Right renal pelvis (tissue), 4 donors: ENCODE data around the gene PARP3. TPM values are rescaled to one million over a fixed set of nuclear protein-coding genes. Genes with fewer than 3 reads are reported as not detected.

Experiments used
- DNase-seq, 4 donors: peaks; one replicate each; pipeline ENCODE4 v3.0.0-alpha.2; 2013; ENCODE audit warnings: low read depth in 4 of 4, low spot score in 3 of 4, missing footprints in 1 of 4
- polyA plus RNA-seq, 4 donors: library from polyadenylated mRNA; unstranded; fragments of 120-200 nt; gene quantifications; one replicate each; pipeline ENCODE4 v1.2.1, GENCODE V29; 2013; ENCODE audit not compliant: insufficient read length in 4 of 4

The PARP3 gene
- polyA plus RNA-seq, 4 donors = 16.0 to 19.6 (median 17.2) TPM

DNA sequence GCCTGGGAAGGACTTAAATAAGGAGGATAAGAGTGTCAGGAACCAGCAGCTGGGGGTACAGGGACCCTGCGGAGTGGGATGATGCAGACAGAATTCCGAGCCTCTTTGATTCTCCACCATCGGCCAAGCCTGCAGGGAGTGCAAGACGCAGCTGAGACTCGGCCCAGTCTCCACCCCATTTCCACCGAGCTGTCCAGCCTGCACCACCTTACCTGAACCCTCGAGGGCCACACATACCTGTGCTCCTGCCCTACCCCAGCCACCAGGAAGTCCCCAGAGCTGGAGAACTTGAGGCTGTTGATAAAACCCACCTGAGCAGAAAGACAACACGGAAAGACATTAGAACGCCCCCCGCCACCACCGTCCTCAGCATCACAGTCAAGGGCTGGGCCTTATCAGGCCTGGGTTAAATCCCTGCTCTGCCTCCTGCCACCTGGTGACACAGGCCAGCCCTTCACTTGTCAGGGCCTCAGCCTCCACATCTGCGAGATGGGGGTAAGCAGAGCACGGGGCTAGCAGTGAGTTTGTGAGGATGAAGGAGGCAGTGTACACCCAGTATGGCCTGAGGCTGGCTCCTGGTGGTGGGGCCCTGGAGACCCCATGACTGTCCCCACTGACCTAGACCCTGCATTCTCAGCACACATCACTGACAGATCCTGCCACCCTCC lies 8.6 kb upstream of the PARP3 start:
- no peak for DNase-seq

DNA sequence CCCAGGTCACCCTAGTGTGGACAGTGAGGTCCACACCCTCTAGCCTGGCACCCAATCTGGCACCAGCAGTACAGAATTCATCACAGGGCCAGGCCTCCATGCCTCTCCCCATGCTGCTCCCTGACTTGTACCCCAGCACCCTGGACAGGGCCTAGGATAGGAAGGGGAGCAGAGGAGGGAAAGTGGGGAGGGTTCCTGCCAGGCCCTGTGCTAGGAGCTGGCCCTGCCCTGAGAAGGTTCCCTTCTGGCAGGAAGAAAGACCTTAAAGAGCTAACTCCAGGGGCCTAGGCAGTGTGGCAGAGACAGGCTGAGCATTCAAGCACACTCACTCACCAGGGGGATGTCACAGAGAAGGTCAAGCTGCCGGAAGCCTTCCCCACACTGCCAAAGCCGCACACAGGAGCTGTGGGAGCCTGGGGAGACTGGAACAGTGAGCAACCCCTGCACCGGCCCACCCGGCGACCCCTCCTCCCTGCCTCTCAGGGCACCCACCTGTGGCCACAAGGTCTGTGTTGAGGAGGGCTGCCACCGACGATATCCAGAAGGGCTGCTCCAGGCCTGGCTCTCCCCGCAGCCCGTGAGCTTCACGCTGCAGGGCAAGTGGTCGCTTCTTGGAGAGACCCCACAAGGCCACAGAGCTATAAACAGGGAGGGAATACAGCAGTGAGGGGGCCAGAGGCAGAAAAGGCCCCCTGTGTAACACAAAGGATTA lies 7.9 kb upstream of the PARP3 start:
- DNase-seq = no peak

DNA sequence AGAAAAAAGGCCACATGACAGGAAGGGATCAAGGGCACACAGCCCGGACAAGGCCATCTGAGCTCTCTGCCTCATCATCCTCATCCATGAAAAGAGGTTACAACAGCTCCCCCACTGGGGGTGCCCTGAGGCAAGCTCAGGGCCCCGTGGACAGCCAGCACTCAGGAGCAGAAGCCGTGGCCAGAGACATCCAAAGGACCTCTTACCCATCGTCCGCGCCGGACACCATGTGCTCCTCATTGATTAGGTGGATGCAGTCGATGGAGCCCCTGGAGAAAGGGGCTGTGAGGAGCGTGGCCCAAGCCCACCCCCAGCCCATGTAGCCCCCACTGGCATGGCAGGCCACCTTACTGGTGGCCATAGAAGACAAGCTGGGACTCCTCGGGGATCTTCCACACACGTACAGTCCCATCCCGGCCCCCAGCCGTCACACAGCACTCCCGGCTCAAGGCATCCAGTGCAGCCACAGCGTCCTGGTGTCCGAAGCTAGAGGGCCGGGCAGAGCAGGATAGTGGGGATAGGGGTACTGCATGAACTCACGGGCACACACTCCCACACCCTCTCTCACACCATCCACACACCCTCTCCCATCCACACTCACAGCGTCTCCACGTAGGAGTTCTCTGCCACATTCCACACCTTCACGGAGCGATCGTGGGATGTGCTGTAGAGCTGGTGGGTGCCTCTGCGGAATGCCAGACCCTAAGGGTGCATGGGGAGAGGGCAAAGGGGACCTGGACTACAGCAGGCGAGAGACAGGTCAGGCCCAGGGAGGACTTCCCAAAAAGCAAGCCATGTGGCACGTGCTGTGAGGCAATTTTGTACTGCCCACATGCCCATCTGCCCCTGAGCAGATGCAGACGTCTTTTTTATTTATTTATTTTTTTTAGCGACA lies 6.9 kb upstream of the PARP3 start:
- no peak for DNase-seq

DNA sequence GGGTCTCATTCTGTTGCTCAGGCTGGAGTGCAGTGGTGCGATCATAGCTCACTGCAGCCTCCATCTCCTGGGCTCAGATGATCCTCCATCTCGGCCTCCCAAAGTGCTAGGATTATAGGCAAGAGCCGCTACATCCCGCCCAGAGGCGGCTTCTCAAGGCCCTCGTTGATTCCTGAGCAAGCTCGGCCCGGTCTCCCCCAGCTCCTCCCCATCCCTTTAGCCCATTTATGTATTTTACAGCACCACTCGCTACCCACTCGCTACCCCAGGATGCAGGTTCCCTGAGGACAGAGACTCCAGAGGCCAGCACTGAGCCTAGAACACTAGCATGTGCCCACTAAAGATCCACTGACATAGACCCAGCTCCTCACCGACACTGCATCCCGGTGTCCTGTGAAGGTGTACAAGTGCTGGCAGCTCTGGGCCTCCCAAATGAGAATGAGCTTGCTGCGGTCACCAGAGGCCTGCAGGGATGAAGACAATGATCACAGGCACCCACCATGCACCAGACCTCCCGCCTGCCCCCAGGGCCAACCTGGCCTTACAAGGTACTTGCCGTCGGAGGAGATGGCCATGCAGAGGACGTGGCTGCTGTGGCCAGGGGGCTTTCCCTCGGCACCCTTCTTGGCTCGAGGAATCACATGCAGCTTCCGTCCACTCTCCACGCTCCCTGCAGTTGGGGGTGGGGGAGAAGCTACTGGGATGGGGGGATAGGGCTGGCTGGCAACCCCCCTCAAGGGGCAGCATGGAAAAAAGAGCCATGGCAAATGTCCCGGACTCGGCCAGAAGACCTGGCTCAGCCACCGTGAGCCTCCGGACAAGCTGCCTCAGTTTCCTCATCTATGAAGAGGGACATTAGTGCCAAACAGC lies 6.0 kb upstream of the PARP3 start:
- no peak for DNase-seq

DNA sequence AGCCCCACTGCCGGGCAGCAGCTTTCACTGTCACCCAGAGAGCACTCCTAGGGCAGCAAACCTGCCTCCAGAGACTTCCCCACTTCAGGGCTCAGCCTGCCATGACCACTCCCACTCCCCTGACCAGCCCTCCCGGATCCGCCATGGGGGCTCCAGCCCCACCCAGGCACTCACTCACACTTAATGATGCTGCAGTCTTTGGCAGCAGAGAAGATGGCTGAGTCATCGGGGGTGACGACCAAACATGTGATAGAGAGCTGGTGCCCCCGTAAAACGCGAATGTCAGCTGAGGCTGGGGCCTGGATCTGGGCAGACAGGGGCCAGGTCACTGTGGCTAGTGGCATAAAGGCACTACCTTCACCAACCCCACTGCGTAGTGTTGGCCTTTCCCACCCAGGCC lies 5.1 kb upstream of the PARP3 start:
- DNase-seq = no peak

DNA sequence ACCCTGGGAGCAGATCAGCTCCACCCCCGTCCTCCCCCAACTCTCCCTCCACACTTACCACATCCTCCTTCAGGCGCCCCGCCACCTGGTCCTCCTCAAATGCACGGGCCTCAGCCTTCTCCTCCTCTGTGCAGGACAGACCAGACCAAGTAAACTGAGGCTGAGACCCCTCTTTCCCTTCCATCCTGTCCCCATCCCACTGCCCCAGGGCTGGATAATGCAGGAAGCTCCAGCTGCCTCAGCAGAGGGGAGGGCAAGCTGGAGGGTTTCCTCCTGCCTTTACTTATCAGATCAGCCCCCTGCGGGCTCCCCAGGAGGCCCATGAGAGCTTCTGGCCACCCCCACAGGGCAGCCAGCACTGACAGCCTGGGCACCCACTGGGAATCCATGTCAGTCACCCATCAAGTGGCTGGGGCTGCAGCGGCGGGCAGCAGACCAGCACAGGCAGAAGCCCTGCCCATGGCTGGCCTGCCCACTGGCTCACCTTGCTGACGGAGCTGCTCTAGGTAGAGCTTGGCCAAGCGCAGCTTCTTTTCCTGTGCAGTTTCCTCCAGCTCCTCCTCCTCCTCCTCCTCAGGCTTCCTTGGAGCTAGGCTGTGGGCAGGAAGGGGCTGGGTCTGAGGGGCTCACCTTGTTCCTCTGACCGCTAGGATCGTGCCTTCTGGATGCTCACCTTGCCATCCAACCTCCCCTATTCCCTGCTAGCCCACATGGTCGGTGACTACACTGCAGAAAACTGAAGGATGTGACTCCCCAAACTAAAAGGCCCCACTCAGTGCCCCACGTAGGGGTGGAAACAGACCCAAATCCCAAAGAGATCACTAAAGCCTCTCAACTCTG lies 4.3 kb upstream of the PARP3 start:
- DNase-seq = no peak

DNA sequence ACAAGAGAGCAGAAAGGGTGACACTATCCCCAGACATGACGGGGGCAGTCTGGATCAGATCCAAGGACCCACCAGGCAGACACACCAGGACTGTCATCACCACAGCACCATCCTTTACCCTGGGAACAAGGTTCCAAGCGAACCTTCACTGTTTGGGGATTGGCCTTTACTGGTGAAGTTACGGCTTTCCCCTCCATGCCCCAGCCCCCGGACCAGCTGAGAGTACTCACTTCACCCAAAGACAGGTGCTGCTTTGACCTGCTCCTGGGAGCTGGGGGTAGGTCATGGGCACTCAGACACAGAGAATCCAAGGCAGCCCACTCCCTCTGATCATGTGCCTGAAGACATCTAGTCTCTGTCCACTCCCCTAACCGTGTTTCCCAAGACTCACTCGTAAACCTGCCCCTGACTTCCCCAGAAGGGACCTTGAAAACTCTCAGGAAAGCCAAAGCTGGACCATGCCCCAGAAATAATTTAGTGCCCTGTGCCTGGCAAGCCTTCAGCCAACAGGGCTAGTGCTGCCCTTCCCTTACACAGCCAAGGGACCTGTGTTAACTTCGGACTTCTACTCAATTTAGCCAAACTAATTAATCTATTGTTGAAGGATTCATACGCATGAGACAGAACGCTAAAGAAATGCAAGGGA lies 3.3 kb upstream of the PARP3 start:
- DNase-seq = no peak

DNA sequence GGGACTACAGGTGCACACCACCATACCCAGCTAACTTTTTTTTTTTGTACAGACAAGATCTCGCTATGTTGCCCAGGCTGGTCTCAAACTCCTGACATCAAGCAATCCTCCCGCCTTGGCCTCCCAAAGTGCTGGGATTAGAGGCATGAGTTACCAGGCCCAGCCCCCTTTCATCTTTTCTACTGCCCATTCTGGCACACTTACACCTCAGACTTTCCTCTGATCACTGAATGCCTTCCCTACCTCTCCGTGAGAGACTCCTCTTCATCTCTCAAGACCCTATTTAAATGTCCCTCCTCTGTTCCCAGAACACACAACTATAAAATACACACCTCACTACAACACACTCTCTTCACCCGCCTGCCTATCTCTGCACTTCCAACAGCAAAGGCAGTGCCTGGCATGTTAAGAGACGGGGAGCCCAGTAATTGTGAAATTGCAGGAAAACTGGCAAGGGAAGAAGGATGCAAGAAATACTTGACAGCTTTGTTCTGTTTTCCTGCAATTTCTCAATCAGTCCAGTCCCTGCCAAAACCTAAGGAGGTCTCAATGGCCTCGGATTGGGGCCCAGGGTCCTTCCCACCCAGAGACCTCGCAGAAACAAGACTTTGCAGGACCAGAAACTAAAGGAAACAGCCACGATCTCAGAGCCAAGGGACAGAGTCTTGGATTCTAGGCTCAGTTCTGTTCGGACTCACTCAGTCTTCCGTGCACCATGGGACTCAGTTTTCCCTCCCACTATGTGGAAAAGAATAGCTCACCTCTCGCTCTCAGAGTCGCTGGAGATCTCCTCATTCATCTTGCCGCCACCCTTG lies 1.3 kb upstream of the PARP3 start:
- no peak for DNase-seq

DNA sequence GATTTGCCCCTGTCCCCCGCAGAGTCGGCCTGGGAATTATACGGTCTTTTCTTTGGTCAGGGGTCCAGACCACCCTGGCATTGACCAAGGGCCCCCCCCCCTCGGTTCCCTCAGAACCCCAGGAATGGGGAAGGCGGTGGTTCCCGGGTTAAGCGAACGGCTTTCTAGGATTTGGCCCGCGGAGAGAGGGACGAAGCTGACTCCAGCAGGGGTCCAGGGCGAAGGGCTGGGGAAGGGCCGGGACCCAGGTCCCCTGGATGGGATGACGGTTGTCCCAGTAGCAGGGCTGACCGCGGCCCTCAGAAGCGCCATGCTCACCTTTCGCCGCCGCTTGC lies 733 bp upstream of the PARP3 start:
- DNase-seq = no peak

DNA sequence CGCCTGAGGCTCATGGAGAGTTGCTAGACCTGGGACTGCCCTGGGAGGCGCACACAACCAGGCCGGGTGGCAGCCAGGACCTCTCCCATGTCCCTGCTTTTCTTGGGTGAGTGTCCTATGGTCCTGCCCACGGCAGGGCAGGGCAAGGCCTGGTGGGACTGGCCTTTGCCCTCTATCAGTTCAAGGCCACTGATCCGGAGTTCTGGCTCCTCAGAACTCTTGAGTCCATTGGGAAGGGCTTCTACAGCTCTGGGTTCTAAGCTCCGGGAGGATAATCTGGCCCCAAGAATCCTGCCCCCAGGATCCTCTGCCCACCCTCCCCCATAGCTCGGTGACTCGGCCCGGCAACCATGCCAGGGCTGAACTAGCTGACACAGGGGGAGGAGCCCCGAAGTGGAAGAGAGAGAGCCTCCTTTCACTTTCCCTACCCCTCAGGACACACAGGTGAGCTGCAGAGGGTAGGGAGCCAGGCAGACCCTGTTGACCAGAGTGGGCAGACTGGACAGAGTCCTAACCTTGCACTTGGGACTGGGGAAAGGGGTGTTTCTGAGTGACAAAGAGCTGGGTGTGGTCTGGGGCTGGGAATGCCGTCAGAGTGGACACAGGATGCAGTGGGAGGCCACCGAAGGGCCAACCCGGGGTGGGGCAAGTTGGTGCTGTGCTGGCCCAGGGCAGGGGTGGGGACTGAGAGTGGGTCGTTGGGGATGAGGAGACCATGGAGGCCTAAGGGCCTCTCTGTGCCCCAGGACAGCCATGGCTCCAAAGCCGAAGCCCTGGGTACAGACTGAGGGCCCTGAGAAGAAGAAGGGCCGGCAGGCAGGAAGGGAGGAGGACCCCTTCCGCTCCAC lies 664 bp downstream of the PARP3 start:
- no peak for DNase-seq

DNA sequence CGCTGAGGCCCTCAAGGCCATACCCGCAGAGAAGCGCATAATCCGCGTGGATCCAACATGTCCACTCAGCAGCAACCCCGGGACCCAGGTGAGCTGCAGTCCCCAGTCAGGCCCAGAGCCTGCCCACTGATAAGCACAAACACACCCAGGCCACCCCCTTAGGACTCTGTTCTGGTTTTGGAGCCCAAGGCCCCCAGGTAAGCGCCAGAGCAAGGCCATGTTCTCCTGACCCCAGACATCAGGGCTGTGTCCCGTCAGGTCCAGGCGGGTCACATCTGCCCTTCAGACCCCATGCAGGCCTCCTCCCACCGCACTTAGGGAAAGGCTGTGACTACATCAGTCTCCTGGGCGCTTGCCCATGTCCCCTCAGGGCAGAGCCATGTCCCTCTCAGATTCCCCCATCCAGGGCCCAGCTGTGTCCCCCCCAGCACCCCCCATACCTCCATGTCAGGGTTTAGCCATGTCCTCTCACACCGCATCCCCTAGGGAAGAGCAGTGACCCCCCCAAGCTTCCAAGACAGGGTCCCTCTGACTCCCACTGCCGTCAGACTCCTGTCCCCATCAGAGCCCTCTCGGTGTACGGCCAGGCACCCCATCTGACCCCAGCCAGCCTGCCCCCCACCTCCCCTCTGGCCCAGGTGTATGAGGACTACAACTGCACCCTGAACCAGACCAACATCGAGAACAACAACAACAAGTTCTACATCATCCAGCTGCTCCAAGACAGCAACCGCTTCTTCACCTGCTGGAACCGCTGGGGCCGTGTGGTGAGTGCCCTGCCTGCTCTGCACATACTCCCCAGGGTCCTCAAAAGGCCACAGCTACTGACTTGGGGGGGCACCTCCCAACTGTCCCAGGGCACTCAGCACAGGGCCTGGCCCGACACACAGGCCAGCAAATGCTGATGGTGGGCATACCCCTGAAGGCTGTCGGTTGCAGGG lies 1.6 kb downstream of the PARP3 start:
- DNase-seq = no peak

DNA sequence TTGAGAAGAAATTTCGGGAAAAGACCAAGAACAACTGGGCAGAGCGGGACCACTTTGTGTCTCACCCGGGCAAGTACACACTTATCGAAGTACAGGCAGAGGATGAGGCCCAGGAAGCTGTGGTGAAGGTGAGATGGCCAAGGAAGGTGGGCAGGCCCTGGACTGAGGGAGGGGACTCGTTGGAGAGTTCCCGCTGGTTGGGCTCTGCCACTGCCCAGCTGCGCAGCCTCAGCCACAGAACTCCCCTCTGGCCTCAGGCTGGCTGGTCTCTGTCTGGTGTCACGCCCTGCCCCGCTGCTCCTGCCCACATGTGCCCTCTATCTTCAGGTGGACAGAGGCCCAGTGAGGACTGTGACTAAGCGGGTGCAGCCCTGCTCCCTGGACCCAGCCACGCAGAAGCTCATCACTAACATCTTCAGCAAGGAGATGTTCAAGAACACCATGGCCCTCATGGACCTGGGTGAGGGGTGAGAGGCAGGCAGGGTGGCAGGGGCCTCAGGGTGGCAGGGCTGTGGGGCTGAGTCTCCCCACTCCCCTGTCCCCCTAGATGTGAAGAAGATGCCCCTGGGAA lies 2.4 kb downstream of the PARP3 start:
- no peak for DNase-seq

DNA sequence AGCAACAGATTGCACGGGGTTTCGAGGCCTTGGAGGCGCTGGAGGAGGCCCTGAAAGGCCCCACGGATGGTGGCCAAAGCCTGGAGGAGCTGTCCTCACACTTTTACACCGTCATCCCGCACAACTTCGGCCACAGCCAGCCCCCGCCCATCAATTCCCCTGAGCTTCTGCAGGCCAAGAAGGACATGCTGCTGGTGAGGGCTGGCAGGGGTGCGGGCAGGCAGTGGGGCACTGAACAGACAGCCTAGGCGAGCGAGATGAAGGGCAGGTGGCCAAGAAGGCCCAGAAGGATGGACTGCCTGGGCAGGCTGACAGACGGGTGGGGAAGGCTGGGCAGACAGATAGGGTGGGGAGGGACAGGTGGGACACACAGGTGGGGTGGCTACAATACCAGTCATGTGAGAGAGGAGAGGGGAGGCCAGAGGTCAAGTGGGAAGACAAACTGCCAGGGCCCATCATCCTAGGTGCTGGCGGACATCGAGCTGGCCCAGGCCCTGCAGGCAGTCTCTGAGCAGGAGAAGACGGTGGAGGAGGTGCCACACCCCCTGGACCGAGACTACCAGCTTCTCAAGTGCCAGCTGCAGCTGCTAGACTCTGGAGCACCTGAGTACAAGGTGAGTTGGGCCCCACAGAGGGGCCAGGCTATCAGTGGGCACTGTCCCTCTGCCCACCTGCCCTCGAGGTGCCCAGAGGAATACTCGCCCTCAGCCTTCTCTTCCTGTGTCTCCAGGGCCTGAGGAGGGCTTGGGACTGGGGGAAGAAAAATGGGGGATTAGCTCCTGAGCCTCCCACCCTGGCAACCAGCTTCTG lies 3.1 kb downstream of the PARP3 start:
- DNase-seq = no peak

DNA sequence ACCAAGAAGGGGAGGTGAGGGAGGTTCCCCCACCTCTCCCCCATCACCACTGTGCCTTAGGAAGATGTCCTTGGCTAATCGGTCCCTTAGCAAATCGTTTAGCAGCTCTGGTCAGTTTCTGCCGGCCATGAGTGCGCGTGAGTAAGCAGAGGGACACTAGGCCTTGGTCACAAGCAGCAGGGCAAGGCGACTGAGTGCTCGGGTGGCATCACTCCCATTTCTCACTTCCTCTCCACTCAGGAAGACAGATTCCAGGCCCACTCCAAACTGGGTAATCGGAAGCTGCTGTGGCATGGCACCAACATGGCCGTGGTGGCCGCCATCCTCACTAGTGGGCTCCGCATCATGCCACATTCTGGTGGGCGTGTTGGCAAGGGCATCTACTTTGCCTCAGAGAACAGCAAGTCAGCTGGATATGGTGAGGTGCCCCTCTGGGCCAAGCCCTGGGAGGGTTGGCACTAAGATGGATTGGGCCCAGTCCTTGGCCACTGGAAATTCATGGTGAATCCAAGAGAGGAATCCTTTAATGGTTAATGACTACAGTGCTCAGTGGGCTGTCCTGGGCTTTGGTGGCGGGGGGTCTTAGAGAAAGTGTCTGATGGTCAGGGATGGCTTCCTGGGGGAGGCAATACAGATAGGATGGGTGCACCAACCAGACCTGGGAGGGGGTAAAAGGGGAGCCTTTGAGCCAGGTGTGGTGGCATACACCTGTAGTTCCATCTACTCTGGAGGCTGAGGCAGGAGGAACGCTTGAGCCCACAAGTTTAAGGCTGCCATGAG lies 4.0 kb downstream of the PARP3 start:
- no peak for DNase-seq
